ENCODE data around the gene DCDC2. TPM values are rescaled to one million over a fixed set of nuclear protein-coding genes. Genes with fewer than 3 reads are reported as not detected.

The DCDC2 gene
- total RNA-seq (2022; extraction: Qiagen RNA extraction), result 2.4 to 3.2 TPM (median 2.7 TPM) in 5 replicates

GRCh38 chr6:24357336-24358218 lies at the start of gene DCDC2:
TSS of gene DCDC2 (minus strand) at chr6:24358059. CDS start at chr6:24357750, 309 bp downstream.

GRCh38 chr6:24402697-24403500 lies 45.0 kb upstream of the DCDC2 start, which contains the start of gene MRS2:
TSS of gene MRS2 (plus strand) at chr6:24402936. CDS start at chr6:24403047, 111 bp downstream.

GRCh38 chr6:24125980-24126379 lies 231.9 kb downstream of the DCDC2 start, which contains the start of gene NRSN1:
TSS of gene NRSN1 (plus strand) at chr6:24126215. CDS start at chr6:24134328, 8,113 bp downstream.

Other genes starting within 250 kb of the DCDC2 start
- not detected in 5 replicates for gene NRSN1, start 231.8 kb downstream of the DCDC2 start, total RNA-seq (2022; extraction: Qiagen RNA extraction)
- gene MRS2, start 44.9 kb upstream of the DCDC2 start, total RNA-seq (2022; extraction: Qiagen RNA extraction), result 19.3 to 22.1 TPM (median 20.4 TPM) in 5 replicates
- 0.45 to 1.4 TPM (median 1.3 TPM) in 5 replicates for gene GPLD1, start 131.5 kb upstream of the DCDC2 start, total RNA-seq (2022; extraction: Qiagen RNA extraction)
- gene ALDH5A1, start 136.9 kb upstream of the DCDC2 start, total RNA-seq (2022; extraction: Qiagen RNA extraction), result 6.4 to 8.6 TPM (median 7.4 TPM) in 5 replicates